Fibroblast of skin of scalp (primary cell): Measurements from ENCODE around the gene MXI1. TPM values are rescaled to one million over a fixed set of nuclear protein-coding genes. Genes with fewer than 3 reads are reported as not detected.

ENCODE experiments used
- DNase-seq: peaks from one replicate; pipeline ENCODE4 v3.0.0-alpha.2; 2013
- polyA plus RNA-seq, 2 experiments: library from polyadenylated mRNA; unstranded; fragments of 120-200 nt; gene quantifications; one replicate each; pipeline ENCODE4 v1.2.1, GENCODE V29; 2013; ENCODE audit not compliant: insufficient read length in 2 of 2

MXI1 gene
- polyA plus RNA-seq (2013, experiment 1 of 2; ENCODE audit: insufficient read length): 40.0 TPM
- polyA plus RNA-seq (2013, experiment 2 of 2; ENCODE audit: insufficient read length): 38.6 TPM

DNA sequence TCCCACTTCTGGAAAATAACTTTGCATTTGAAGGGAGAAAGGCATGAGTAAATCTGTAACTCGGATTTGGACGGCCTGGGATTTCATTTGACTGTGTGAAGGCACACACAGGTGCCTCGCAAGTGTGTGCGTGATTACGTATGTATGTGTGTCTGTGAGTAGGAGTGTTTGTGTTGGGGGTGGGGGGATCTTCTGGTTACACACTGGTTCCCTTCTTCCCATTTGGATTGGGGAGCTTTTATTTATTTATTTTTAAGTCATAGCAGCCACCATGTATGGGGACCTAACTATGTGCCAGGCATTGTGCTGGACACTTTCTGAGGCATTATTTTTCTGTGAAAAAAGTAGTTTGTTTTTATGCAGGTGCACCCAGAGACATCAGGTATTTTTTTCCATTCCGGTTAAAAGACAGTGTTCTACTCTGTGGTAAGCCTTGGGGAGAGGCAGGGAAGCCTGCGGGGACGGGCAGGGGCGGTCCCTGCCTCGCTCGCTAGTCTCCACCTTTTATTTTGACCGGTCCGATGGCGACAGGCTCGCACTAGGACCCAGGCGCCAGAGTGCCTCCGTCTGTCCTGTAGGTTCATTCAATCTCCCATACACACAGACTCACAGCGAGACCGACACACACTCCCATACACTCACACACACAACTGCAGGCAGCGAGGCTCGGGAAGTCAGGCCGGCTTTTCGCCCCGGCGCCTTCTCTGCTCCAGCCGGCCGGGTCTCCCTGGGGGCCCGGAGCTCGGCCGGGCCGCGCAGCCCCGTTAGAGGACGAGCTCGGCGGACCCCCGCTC is at the start of gene MXI1:
Gene MXI1, plus strand, starts transcription at position 595 of the 794 bp plus-strand sequence. CDS start 204 bp downstream, outside the sequence.
- DNase-seq: peak; percentile 82

DNA sequence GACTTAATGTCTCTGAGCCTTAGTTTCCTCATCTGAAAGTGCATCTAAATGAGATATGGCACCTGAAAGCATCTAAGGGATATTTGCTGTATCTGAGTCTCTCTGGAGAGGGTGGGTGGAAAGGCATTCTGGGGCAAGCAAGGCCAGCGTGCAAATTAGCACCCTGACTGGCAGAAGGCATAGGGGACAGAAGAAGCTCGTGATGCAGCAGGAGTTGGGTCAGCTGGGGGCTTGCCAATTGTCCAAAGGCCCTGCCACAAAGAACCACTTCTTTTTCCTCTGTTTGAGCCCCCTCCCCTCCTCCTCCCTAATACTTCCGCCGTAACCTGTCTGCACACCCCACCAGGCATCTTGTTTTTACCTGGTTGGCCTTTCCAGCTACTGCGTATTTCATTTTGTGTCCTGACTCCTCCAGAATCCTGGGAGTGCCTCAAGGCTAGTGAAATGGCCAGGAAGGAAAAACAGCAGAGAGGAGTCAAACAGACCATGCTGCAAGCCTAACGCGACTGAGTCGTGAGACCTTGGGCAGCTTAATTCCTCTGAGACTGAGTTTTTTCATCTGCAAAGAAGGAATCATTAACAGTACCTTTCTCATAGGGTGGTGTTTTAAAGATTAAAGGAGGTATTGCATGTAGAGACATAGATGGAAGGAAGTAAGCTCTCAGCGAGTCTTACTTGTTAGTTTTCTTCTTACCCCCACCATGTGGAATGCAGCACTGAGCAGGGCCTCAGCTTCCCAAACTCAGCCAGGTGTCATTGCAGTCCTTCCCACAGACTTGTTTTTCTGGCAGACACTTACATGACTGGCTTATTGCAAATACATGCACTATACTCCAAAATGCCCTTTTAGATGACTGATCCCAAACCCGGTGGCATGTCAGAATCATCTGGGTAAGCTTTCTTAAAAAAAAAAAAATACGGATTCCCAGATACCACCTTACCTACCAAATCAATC is 49.1 kb upstream of the MXI1 start:
- DNase-seq: no peak

DNA sequence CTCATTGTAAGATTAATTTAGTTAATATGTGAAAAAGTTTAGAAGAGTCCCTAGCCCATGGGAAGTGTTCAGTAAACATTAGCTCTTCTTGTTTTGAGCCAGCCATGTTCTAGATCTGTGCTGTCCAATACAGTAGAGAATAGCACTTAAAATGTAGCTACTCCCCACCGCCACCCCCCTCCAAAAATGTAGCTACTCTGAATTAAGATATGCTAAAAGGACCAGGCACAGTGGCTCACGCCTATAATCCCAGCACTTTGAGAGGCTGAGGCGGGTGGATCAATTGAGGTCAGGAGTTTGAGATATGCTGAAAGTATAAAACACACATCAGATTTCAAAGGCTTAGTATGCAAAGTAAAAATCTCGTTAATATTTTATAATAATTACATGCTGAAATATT is 47.3 kb upstream of the MXI1 start:
- DNase-seq: no peak

DNA sequence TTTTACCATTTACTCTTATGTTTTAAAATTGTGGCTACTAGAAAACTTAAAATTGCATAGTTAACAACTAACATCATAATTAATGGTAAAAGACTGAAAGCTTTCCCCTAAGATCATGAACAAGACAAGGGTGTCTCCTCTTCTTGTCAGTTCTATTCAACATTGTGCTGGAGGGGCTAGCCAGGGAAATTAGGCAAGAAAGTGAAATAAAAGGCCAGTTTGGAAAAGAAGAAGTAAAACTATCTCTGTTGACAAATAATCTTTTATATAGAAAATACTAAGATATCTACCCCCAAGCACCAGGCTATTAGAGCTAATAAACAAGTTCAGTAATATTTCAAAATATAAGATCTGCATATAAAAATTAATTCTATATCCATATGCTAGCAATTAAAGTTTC is 46.9 kb upstream of the MXI1 start:
- DNase-seq: no peak

DNA sequence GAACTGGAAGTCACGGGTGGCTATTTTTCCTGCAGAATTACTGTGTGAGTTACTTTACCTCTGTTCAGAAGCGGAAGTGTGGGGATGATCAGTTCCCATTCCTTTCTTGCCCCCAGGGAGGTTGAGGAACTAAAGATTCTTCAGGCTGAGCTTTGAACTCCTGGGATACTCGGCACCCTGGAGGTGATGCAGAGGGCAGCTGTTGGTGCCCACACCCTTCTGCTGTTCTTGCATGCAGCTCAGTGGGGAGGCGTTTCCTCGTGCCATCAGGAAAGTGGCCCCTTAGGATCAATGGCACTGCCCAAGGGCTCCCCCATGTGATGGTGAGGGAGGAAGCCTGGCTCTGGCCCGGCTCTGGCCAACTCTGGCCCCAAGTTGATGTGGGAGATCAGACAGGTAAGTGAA is 44.7 kb upstream of the MXI1 start:
- DNase-seq: no peak

DNA sequence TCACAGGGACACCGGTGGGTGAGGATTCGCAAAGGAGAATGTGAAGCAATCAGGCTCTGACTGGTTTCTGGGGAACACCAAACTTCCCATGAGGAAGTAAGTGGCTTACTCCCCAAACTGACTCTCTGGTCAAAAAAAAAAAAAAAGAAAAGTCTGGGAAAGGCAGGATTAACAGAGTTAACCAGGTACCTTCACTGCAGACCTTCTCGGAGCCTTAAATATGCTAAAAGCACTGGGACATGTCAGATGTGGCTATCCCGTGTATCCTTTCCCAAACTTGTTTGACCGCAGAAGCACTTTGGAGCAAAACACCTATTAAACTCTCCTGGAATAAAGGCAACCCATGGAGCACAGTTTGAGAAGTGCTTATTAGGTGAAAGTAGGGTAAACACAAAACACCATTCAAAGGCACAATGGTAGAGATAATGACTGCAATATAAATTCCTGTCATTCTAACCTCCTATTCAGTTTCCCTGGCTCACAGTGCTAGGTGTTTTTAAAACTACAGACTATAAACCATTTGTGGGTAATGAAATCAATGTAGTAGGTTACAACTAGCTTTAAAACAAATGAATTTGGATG is 44.1 kb upstream of the MXI1 start:
- no peak for DNase-seq

DNA sequence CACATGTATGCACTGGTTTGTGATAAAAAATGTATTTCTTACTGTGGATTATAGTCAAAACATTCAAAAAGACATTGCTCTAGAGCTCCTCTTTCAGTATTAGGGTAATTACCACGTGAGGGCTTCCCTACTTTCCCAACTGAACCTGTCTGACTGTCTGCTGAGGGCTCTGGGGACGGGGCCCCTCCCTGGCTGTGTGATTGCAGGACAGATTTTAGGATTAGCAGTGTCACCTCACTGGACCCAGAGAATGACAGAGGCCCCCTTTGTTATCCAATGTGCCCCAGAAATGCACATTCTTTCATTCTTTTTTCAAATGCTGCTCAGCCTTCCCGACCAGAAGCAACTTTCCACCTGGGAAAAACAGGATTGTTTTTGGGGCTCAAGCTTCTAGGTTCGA is 43.6 kb upstream of the MXI1 start:
- DNase-seq: no peak

DNA sequence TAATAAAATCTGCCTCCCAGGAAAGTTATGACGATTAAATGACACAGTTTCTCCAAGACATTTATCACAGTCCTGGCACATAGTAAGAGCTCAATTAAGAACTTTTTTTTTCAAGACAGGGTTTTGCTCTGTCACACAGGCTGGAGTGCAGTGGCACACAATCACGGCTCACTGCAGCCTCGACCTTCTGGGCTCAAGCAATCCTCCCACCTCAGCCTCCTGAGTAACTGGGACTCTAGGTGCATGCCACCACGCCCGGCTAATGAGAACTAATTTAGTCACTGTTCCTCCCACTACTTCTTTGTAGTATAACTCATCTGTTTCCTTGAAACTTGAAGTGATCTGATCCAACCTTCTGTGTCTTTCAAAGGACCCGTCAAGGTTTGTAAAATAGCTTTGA is 42.2 kb upstream of the MXI1 start:
- DNase-seq: no peak

DNA sequence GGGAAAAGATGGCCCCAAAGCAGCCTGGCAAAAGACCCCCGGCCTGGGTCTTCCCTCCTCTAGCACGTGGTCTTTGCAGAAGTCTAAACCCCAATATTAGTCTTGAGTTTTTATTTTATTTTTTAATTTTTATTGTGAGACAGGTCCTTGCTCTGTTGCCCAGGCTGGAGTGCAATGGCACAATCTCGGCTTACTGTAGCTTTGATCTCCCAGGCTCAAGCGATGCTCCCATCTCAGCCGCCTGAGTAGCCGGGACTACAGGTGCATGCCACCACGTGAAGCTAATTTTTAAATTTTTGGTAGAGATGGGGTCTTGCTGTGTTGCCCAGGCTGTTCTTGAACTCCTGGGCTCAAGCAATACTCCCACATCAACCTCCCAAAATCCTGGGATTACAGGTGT is 40.3 kb upstream of the MXI1 start:
- no peak for DNase-seq

DNA sequence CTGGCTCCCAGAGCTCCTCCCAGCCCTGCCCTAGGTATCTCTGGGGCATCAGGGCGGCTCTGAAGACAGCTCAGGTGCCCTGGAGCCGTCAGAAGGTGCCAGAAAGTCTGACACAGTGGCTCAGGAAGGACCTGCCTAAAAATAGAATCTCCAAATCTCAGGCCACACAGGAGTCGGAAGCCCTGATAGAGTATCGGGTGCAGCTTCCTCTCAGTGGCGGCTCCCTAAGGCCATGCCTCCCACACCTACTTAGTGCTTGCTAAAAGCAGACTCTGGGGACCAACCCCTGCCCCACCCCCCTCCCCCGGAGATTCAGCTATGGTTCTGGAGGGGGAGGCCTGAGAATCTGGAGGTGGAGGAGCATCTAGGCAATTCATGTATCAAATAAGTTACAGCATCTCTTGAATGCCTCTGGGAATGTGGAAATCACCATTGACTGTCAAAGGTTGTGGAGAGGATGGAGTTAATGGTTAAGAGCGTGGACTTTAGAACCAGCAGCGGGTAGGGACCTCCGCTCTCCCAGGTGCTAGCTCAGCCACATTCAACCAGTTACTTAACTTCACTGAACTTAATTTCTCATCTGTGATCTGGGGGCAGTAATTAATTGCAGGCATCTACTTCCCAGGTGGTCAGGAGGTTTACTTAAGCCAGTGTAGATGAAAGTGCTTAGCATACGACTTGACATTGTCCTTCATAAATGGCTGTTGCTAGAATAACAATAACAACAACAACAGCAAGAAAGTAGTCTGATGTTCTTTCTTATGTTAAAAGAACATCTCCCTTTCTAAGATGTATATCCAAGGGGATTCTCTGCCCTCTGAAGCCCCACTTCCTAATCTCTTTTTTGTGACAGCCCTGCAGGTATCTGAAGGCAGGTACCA is 38.6 kb upstream of the MXI1 start:
- no peak for DNase-seq

DNA sequence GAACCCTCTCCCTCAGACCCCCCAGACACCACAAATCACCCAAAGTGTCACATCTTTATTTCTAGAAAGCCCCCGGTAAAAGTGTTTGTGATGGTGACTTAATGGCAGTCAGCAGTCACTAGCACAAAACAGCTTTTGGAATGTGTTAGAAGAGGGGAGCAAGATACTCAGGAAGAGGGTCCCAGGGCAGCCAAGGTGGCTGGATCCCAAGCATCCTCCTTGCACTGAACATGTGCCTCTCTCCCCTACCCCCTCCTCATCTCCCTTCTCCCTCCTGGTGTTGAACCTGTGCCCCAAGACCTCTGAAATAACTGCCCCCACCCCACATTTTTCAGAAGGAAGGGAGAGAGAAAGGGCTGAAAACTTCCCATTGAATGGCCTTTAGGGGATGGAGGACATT is 37.8 kb upstream of the MXI1 start:
- DNase-seq: no peak

DNA sequence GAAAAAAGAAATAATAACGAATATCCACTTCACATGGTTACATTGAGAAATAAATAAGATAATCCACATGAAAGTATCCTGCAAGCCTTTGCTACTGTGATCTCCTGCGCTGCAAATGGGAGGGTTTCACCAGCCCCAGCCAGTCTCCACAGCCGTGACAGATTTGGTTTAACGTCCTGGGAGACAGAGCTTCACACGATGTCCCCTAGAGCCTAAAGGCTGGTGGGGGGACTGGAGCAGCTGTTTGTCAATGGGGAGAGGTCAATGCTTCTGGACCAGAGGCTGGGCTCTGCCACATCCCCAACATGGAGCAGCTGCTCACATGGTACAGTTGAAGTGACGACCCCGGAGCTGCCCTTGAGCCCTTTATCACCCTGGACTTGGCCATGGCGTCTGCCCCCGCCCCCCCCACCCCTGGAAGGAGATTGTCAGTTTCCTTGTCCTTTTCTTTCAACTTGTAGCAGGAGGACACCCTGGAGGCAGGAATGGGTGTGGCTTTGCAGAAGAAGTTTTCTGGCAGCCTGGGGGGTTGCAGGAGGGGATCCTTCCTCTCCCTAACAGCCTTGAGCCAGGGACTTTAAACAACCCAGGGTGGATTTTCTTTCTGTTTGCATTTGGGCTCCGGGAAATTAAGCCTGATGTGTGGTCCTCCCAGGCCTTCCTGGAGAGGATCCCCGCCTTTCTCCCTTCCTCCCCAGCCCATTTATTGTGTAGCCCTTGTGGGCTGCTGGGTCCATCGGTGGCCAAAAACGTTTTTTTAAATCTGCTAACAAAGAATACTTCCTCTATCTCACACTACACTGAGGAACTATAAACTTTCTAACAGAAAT is 37.0 kb upstream of the MXI1 start:
- DNase-seq: no peak

DNA sequence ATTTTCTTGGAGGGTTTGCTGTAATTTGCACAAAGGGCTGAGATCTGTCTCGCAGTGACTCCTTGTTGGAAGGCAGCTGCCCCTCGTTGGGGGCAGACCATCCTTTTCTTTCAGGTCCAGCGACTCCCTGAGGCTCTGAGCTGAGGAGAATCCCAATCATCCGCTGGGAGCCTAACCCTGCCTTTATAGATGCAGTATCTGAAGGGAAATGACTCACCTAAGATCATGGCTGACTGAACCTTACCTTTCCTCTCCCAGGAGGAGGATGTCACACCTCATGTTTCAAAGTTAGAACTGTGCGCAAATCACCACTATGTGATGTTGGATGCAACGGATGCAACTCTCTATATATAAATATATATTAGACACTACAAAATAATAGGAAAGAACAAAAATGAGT is 36.4 kb upstream of the MXI1 start:
- DNase-seq: no peak

DNA sequence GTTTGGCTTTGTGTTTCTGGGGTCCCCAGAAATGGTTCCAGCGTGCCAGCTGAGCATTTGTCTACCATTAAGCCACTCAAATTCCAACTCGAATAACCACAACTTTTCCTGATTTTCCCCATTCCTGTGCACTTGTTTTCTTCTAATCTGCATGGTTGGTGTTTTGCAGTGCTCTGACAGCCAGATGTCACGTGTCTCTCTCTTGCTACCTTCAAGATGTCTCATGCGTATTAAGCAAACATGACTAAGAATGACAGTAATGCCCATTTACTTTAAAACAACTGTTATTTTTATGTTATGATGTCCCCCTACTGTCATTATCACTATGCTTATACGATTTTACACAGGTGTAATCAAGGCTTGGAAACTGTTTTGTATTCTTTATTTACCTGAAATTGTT is 35.2 kb upstream of the MXI1 start:
- no peak for DNase-seq

DNA sequence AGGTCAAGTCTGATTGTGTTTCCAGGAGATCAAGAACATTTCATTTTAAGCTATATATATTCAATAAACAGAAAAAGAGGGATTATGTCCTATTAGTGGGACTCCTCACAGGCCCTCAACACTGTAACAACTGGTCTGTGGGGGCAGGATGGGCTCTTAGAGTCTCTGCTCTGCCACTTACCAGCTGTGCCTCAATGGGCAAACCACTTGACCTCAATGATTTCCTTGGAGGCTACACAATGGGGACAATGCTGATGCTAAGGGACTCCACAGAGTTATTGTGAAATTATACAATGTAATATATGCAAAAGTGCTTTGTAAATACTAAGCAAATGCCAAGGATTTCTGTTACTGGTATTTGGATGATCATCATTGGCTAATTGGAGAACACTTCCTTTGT is 33.2 kb upstream of the MXI1 start:
- no peak for DNase-seq

DNA sequence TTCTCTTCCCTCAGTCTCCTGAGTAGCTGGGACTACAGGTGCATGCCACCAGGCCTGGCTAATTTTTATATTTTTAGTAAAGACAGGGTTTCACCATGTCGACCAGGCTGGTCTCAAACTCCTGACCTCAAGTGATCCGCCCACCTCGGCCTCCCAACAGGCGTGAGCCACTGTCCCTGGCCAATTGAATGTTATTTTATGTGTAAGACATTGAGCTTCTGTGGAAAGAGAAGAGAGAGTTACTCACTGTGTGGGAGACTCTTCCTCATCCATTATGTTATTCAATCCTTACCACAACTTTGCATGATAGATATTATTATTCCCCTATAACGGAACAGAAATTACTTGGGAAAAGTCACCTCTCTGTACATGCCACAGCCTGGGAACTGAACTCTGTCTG is 32.6 kb upstream of the MXI1 start:
- DNase-seq: no peak

DNA sequence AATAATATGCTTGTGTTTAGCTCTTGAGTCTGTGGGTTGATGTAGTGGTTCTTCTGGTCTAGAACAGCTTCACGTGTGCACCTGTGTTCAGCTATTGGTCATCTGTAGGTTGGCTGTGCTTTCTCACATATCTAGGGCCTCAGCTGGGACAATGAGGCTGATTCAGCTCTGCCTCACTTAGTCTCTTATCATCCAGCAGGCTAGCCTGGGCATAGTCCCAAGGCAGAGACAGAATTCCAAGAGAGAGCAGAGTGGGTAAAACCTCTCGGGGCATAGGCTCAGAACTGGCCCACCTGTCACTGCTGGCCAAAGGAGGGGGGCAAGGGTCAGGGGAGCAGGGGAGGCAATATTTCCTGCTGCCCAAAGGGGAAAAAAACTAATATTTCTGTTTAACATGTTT is 32.0 kb upstream of the MXI1 start:
- no peak for DNase-seq

DNA sequence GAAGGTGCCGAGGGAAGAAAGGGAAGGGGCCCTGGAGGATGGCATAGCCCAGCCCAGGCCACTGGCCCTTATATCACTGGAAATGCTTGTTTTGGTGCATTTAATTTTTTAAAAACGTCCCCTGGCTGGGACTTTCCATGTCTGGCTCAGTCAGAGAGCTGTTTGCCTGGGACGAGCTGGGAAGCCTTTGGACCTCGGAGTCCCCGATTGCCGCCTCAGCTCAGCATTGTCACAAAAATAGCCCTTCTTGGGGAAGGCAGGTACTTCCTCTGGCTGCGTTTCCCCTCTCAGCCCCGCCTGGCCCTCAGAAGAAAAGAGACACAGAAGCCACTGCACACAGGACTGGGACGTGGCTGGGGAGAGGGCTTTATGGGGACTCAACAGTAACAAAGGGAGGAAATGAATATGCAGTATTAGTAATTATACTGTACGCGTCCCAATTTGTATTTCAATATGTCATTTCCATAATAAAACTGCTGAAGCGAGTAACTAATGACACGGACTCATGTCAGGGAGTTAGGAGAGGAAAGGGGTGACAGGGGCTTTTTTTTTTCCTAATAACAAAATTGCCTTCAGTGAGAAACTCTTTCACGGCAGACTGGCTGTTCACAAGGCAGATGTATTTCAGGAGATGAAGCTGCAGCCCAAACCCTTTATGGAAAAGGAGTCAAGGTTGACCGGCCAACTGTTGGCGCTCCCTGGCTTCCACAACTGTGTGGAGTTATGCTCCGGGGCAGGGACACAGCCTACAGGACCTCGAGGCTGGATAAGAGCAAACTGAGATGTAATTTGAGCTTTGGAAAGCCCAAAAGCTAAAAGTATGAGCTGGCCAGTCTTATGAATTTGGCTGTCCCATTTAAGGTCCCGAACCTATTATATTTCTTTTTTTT is 31.0 kb upstream of the MXI1 start:
- no peak for DNase-seq

DNA sequence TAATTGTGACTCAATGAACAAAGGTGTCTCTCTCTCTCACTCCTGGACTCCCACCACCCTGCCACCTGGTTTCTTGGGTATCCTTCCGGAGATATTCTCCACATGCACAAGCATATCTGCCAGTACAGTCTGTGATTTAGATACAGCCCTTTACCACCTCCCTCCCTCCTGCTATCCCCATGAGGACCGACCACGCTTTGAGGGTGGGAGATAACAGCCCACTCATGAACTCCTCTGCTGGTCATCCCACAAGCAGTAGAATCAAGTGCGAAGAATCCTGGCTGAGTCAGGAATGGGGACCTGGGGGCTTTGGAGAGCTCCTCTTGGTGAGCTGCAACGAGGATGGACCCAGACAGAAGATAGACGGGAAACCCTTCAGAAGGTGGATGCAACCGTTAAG is 28.2 kb upstream of the MXI1 start:
- no peak for DNase-seq

DNA sequence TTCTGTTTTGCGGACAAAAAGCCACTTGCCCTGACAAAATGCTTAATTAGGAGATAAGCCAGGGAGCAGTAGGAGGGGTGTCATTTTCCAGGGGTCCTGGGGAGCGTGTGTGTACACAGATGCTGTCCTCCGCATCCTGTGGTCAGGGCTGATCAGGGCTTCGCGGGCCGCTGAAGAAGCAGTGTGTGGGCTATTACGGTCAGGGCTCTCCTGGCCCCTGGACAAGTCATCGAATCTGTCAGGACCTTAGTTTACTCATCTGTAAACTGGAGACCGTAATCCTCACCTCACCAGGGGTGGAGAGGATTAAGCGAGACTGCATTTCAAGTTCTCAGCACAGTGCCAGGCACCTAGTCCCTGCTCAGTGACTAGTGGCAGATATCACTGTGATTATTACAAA is 26.0 kb upstream of the MXI1 start:
- no peak for DNase-seq
